HG03025 (cell line): Measurements from ENCODE around the gene NOX5.

ENCODE experiments used
- ATAC-seq: cut with Tn5 transposase; IDR thresholded peaks from one replicate; pipeline ENCODE4 v1.9.1; 2021; ENCODE audit warnings: mild to moderate bottlenecking, moderate library complexity; ENCODE audit not compliant: unreplicated experiment, low FRiP score

Gene NOX5

GRCh38 chr15:68990992-68991500, 23.4 kb upstream of the NOX5 start:
- no peak for ATAC-seq

GRCh38 chr15:68991723-68992122, 22.8 kb upstream of the NOX5 start:
- no peak for ATAC-seq

GRCh38 chr15:68992696-68993095, 21.8 kb upstream of the NOX5 start:
- no peak for ATAC-seq

DNA sequence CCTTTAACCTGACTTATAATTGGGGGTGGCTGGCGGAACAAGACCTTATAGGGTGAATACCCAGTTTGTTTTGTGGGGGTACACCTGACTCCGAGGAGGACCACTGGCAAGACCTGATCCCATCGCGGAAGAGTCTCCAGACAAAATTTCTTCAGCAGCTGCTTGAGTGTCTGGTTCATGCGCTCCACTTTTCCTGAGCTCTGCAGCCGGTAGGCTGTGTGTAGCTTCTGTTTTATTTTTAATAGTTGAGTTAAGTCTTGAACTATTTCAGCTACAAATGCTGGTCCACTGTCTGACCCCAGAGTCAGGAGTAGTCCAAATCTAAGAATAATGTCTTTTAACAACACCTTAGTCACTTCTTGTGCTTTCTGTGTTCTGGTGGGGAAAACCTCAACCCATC, 21.2 kb upstream of the NOX5 start:
- ATAC-seq, result no peak

DNA sequence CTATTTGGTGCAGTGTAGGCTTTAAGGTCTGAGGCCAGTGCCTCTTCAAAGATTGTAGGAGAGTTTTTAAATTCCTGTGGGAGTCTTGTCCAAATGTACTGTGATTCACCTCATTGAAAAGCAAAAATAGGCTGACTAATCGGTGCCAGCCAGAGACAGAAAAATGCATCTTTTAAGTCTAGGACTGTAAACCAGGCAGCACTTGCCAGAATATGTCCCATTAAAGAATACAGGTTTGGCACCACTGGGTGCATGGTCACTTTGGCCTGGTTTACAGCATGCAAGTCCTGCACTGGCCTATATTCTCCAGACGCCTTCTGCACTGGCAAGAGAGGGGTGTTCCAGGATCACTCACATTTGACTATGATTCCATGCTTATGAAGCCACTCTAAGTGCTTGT, 20.3 kb upstream of the NOX5 start:
- no peak for ATAC-seq

DNA sequence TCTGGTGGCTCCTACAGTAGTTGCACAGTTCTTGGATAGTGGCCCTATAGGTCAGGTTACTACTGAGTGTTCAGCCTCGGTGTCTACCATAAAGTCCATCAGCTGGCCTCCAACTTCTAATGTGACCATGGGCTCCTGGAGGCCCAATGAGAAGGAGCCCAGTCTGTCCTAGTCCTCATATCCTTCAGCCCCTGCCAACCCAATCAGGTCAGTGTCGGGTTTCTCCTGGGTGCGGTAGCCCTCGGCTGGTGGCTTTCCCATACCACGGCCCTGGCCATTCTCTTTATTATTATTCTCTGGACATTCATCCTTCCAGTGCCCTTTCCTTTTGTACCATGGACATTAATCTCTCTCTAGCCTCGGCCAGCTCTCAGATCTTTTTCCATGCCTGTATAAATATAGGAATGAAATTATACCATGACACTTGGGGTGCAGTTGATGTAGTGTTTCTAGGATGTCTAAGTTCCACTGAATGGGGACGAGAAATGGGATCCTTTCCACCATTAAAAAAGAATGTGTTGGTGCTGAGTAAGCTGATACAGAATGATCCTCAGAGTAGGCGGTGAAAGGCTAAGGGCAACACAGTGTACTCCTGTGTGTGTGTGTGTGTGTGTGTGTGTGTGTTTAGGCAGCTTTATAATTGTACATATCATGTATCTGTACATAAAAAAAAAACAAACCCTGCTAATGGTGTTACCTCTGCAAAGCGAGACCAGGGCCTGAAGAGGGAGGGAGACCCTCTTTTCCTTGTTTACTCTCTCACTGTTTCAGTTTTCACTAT, 19.3 kb upstream of the NOX5 start:
- ATAC-seq, result no peak

- no peak for ATAC-seq
These were observed 17.4 kb upstream of the NOX5 start for GRCh38 chr15:68997050-68997449.

DNA sequence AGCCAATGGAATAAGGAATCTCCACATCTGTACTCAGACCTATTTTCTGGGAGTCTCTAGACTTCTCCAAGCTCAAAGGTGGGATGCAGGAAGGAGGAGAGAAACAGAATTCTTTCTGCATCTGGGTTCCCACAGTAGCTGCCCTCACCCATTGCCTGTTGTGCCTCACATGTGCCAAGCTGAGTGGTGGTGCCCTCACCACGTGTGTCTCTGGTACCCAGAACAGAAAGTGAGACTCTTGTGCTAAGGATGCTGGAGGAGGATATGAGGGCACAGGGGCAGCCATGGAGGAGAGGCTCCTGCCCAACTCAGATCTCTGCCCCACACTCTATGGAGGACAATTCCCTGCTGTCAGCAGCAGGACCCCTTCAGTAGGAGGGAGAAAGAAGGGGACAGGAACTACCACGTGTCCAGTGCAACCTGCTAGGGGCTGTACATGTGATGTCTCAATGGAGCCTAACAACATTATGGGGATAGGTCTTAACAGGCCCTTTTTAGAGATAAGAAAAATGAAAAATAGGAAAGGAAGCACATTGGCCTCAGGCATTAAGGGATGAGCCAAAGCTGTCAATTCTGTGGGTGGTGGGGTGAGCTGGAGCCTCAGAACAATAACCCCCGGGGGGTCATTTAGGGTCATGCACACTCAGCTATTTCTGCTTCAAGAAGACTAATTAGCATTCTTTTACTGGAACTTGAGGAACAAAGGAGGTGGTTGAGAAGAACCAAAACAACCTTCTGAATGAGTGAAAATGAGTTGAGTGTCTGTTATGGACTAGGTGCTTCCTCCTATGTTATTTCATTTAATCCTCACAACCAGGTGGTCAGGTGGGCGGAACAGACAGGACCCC, 16.3 kb upstream of the NOX5 start:
- ATAC-seq, result no peak

DNA sequence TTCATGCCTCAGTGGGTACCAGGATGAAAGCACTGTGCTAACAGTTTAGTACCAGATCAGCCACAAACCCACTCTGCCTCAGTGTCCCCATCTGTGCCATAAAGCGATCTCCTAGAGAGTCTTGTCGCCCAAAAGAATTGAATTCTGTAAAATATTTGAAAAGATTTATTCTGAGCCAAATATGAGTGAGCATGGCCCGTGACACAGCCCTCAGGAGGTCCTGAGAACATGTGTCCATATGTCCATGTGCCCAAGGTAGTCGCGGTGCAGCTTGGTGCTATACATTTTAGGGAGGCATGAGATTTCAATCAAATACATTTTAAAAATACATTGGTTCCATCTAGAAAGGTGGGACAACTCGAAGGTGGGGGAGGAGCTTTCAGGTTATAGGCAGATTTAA, 15.4 kb upstream of the NOX5 start:
- no peak for ATAC-seq

- ATAC-seq, result no peak
These were observed 14.4 kb upstream of the NOX5 start for GRCh38 chr15:69000091-69000490.

- no peak for ATAC-seq
These were observed 13.6 kb upstream of the NOX5 start for GRCh38 chr15:69000725-69001503.

DNA sequence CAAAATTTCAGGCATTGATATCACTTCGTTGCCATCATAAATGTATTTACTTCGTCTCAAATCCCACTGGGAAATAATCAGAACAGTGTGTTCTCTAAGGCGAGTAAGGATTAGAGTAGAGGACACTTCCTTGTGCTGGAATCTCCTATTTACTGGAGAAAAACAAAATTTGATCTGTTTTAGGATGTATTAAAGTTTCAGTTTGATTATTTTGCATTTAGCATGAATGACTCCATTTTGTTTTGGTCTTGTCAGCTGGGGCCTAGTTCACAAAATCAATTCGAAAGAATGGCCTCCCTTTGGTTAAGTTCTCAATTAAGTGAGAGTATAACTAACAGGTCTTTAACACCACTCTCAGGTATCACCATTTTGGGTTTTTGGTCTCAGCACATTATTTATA, 11.7 kb upstream of the NOX5 start:
- ATAC-seq, result no peak

- no peak for ATAC-seq
These were observed 10.5 kb upstream of the NOX5 start for GRCh38 chr15:69004011-69004410.

DNA sequence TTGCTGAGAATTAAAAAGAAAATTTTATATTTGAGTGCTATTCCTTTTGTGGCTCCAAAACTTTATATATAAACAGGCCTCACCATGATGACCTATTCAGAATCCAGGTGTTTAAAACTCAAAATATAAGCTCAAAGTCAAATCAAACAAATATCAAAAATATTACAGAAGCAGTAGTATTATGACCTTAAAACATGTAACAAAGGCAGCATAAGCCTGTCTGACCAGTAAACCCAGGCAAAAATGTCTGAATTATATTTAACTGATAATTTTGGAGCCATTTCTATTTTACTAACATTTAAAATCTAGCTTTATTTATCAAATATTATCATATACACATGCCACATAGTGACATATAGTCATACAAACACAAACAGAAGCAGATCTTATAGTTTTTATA, 6.4 kb upstream of the NOX5 start:
- ATAC-seq, result no peak

DNA sequence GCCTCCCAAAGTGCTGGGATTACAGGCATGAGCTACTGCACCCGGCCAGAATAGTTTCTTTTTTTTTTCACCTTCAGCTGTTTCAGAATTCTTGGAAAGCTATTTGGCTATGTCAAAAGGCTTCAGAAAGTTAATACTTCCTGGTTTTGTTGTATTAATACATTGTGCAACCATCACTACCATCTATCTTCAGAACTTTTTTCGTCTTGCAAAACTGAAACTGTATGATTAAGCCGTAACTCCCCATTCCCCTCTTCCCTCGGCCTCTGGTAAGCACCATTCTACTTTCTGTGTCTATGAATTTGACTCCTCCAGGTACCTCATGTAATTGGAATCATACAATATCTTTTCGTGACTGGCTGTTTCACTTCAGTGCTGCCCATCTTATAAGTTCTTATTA, 5.2 kb upstream of the NOX5 start:
- ATAC-seq, result no peak

- no peak for ATAC-seq
These were observed 2.9 kb upstream of the NOX5 start for GRCh38 chr15:69011641-69012040.

DNA sequence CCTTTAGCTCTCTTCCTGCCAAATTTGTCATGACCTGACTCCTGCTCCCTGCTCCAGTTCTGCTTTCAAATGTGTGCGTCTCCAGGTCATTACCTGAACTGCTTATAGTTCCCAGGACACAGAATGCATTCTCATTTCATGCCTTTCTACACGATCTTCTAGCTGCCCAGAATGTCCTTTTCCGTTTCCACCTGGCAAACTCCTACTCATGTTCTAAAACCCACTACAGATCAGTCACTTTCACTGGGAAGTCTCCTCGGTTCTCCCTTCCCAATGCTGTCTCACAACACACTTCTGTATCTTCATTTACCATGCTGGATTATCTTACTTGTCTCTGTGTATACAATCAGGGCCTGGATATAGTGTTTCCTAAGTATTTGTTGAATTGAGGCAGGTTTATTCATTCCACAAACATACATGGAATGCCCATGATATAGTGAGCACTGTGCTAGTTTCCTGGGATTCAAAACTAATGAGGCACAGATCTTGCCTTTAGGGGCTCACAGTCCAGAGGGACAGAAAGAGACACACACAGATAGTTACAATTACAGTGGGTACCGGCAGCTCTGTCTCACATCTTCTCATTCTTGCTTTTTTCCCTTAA, 1.6 kb upstream of the NOX5 start:
- no peak for ATAC-seq

GRCh38 chr15:69013726-69014406, 629 bp upstream of the NOX5 start:
- no peak for ATAC-seq

DNA sequence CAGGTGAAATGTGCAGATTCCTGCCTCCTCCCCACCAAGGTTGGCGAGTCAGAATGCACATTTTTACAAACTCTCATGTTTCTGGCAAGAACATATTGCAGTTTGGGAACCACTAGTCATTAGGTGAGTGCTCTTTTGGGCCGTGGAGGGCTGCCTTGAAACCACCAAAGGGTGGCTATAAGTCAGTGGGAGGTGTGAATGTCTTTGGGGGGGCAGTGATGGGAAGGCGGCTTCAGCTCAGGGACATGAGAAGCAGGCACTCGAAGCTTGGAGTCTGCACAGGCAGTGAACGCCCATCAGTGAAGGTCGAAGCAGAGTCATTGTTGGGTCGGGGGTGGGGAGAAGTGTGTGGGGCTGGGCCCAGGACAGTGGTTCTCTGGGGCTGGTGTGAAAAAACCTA, 1.1 kb downstream of the NOX5 start:
- ATAC-seq, result no peak

- no peak for ATAC-seq
These were observed 1.6 kb downstream of the NOX5 start for GRCh38 chr15:69016021-69016595.
